CD14-positive monocyte (primary cell): Measurements from ENCODE around the gene SGSH. TPM values are rescaled to one million over a fixed set of nuclear protein-coding genes. Genes with fewer than 3 reads are reported as not detected.

Experiments
- DNase-seq, 3 donors: peaks; one replicate each; pipeline ENCODE4 v3.0.0-alpha.2; 2011 to 2022
- H2AFZ ChIP-seq: 2 replicates; pipeline ENCODE4 v1.6.0; 2012; ENCODE audit warnings: mild to moderate bottlenecking, low read depth, low read length, inconsistent platforms; ENCODE audit not compliant: insufficient read depth, poor library complexity, severe bottlenecking
- H3K27ac ChIP-seq, 2 donors: 1 replicate in 1 of 2; 2 replicates in 1 of 2; pipeline ENCODE4 v1.5.1; 2012 to 2013; ENCODE audit warnings: low read length in 2 of 2, control low read depth in 1 of 2, inconsistent platforms in 1 of 2, low read depth in 1 of 2, mild to moderate bottlenecking in 1 of 2
- H3K27me3 ChIP-seq, 2 donors: one replicate each; pipeline versions ENCODE4 v1.6.0 to v1.6.1; 2011 to 2013; ENCODE audit warnings: low read length in 2 of 2; ENCODE audit not compliant: control insufficient read depth in 2 of 2, insufficient read depth in 2 of 2
- H3K36me3 ChIP-seq, 2 donors: replicated peaks in 1 of 2; 1 replicate in 1 of 2; 2 replicates in 1 of 2; pipeline versions ENCODE4 v1.5.1 to v1.6.1; 2012 to 2013; ENCODE audit warnings: low read length in 2 of 2, control low read depth in 1 of 2, inconsistent platforms in 1 of 2, mild to moderate bottlenecking in 1 of 2; ENCODE audit not compliant: insufficient read depth in 2 of 2, control insufficient read depth in 1 of 2
- H3K4me1 ChIP-seq, 2 donors: 1 replicate in 1 of 2; 2 replicates in 1 of 2; pipeline versions ENCODE4 v1.5.1 to v1.6.1; 2012 to 2013; ENCODE audit warnings: low read length in 2 of 2, control low read depth in 1 of 2, inconsistent platforms in 1 of 2, mild to moderate bottlenecking in 1 of 2, moderate library complexity in 1 of 2; ENCODE audit not compliant: insufficient read depth in 2 of 2, control insufficient read depth in 1 of 2
- H3K4me2 ChIP-seq: replicated peaks from 2 replicates; pipeline ENCODE3; 2012; ENCODE audit warnings: low read length, moderate library complexity, mild to moderate bottlenecking; ENCODE audit not compliant: poor library complexity, severe bottlenecking; ENCODE audit errors: extremely low read depth
- H3K4me3 ChIP-seq, 3 experiments: fragments of 200-600 bp in 1 of 3; sonication (generic) in 1 of 3; replicated peaks in 1 of 3; 1 replicate in 2 of 3; 2 replicates in 1 of 3; pipeline ENCODE4 v1.5.1; 2011 to 2013; ENCODE audit warnings: low read length in 3 of 3, mild to moderate bottlenecking in 3 of 3, control low read depth in 2 of 3, low read depth in 2 of 3, inconsistent platforms in 1 of 3, moderate library complexity in 1 of 3
- H3K79me2 ChIP-seq: 2 replicates; pipeline ENCODE4 v1.6.0; 2012; ENCODE audit warnings: mild to moderate bottlenecking, control low read depth, inconsistent platforms, low read length, moderate library complexity; ENCODE audit not compliant: insufficient read depth
- H3K9ac ChIP-seq: 2 replicates; pipeline ENCODE4 v1.6.0; 2017; ENCODE audit warnings: low read length, mild to moderate bottlenecking; ENCODE audit not compliant: insufficient read depth, poor library complexity, severe bottlenecking
- H3K9me3 ChIP-seq, 2 donors: replicated peaks in 1 of 2; 1 replicate in 1 of 2; 2 replicates in 1 of 2; pipeline versions ENCODE4 v1.5.1 to v1.6.1; 2012 to 2013; ENCODE audit warnings: low read length in 2 of 2, control low read depth in 1 of 2; ENCODE audit not compliant: control insufficient read depth in 1 of 2, insufficient read depth in 1 of 2
- H4K20me1 ChIP-seq: 2 replicates; pipeline ENCODE4 v1.6.0; 2012; ENCODE audit warnings: mild to moderate bottlenecking, low read length, control low read depth, moderate library complexity; ENCODE audit not compliant: insufficient read depth
- H3K27ac Mint-ChIP-seq, 7 donors: one replicate each; pipeline ENCODE4 v1.8.0; 2020; ENCODE audit warnings: mild to moderate bottlenecking in 7 of 7, mixed read lengths in 7 of 7, moderate library complexity in 6 of 7, inconsistent platforms in 2 of 7
- H3K27me3 Mint-ChIP-seq, 3 donors: one replicate each; pipeline ENCODE4 v1.8.0; 2021 to 2022; ENCODE audit warnings: low read depth in 3 of 3, mild to moderate bottlenecking in 3 of 3, mixed read lengths in 3 of 3, moderate library complexity in 3 of 3, inconsistent platforms in 1 of 3
- H3K36me3 Mint-ChIP-seq, 2 donors: one replicate each; pipeline ENCODE4 v1.8.0; 2020; ENCODE audit warnings: mixed read lengths in 2 of 2, inconsistent platforms in 1 of 2, mild to moderate bottlenecking in 1 of 2
- H3K4me1 Mint-ChIP-seq: one replicate; pipeline ENCODE4 v1.8.0; 2020; ENCODE audit warnings: mild to moderate bottlenecking, mixed read lengths
- H3K4me3 Mint-ChIP-seq, 2 donors: one replicate each; pipeline ENCODE4 v1.8.0; 2020; ENCODE audit warnings: mild to moderate bottlenecking in 2 of 2, mixed read lengths in 2 of 2, moderate library complexity in 1 of 2
- H3K9me3 Mint-ChIP-seq, 7 donors: one replicate each; pipeline ENCODE4 v1.8.0; 2020 to 2022; ENCODE audit warnings: mixed read lengths in 7 of 7, mild to moderate bottlenecking in 6 of 7, moderate library complexity in 6 of 7, inconsistent platforms in 2 of 7
- WGBS: methylation state at CpG from one replicate; pipeline ENCODE4 v1.1.5; 2013; ENCODE audit warnings: missing lambda C conversion rate; ENCODE audit not compliant: insufficient coverage; 5-methylcytosine and 5-hydroxymethylcytosine counted together
- intact Hi-C, 2 donors: fragments of 100-400 bp; cut with micrococcal nuclease; formaldehyde crosslinking; loops; one replicate each; pipeline versions ENCODE4 v1.15.0 to v1.15.1; 2023
- polyA plus RNA-seq, 3 donors: library from polyadenylated mRNA; depleted of rRNA in 1 of 3; unstranded in 2 of 3; stranded (reverse) in 1 of 3; fragments of 300-500 nt in 2 of 3; fragments of >200 nt in 1 of 3; fragmentation: Illumina TruSeq in 2 of 3; gene quantifications; 1 replicate in 2 of 3; 2 replicates in 1 of 3; pipeline ENCODE4 v1.2.3, GENCODE V29; 2012 to 2021
- TF ChIP-seq, protein P1 (sequence below): fragments of 200-600 bp; IDR thresholded peaks from one replicate; pipeline ENCODE4 v1.8.0; 2022; ENCODE audit warnings: antibody characterized with exemption, mild to moderate bottlenecking

The SGSH gene
- polyA plus RNA-seq, 3 donors, result 21.1 to 193 (median 31.3) TPM

DNA sequence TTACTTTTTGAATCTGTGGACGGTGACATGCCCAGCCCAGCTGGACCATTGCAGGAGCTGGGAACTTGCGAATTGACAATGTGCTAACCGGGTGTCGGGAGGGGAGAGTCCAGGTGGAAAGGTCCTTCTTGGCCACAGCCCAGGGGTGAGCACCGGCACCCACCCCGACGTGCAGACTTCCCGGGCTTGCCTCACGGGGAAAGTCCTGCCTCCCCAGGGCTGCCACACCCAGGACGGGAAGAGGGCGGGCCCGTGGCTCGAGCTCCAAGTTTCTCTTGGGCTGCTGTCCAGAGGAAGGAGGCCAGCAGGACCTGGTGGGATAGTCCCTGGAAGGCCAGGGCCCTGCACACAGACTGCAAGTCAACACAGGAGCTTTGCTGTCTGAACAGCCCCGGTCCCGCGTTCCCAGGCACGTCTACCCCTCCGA is 32.6 kb downstream of the SGSH start:
- no peaks in the 10 kb centered on the region for H3K27me3 ChIP-seq
- H3K9me3 Mint-ChIP-seq, result no peaks in the 10 kb centered on the region
- TF ChIP-seq, protein P1, sequence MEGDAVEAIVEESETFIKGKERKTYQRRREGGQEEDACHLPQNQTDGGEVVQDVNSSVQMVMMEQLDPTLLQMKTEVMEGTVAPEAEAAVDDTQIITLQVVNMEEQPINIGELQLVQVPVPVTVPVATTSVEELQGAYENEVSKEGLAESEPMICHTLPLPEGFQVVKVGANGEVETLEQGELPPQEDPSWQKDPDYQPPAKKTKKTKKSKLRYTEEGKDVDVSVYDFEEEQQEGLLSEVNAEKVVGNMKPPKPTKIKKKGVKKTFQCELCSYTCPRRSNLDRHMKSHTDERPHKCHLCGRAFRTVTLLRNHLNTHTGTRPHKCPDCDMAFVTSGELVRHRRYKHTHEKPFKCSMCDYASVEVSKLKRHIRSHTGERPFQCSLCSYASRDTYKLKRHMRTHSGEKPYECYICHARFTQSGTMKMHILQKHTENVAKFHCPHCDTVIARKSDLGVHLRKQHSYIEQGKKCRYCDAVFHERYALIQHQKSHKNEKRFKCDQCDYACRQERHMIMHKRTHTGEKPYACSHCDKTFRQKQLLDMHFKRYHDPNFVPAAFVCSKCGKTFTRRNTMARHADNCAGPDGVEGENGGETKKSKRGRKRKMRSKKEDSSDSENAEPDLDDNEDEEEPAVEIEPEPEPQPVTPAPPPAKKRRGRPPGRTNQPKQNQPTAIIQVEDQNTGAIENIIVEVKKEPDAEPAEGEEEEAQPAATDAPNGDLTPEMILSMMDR, result no peak
- peaks cover 2% of the 10 kb centered on the region for H3K4me1 Mint-ChIP-seq
- H3K79me2 ChIP-seq, result no peaks in the 10 kb centered on the region
- H3K27ac ChIP-seq, result no peak overlapping the region
- H3K27me3 Mint-ChIP-seq, result peaks cover 8 to 18% (median 16%) of the 10 kb centered on the region in 3 donors
- no peaks in the 10 kb centered on the region for H3K4me1 ChIP-seq
- H3K27ac Mint-ChIP-seq, result no peak overlapping the region
- H3K4me3 ChIP-seq, result no peak overlapping the region
- no peaks in the 10 kb centered on the region for H3K9me3 ChIP-seq
- intact Hi-C loops, result no loop called here
- no peak overlapping the region for H3K4me3 Mint-ChIP-seq
- no peak overlapping the region for H3K9ac ChIP-seq
- no peak overlapping the region for H2AFZ ChIP-seq
- H3K36me3 Mint-ChIP-seq, result no peaks in the 10 kb centered on the region
- no peaks in the 10 kb centered on the region for H4K20me1 ChIP-seq
- DNase-seq, result no peak
- no peak overlapping the region for H3K4me2 ChIP-seq
- no peaks in the 10 kb centered on the region for H3K36me3 ChIP-seq
- 92% methylated on average over 13 of the region's 18 CpGs for WGBS

DNA sequence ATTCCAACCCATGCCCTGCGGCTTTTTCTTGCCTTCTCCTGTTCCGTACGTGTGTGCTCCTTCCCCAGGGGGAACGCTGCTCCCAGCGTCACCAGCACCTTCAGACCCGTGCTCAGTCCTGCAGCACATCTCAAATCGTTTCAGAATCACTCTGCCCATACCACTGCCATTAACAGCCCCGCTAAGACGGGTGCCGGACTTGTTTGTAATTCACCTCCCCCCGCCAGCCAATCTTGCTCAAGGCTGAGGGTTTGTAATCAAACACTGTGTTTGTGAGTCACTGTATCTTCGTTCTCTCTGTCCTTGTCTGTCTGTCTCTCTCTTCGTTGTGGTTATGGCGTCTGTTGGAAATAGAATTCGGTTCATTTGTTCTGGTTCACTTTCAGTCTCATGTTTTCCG is 33.0 kb downstream of the SGSH start:
- WGBS, result 89% methylated on average over 11 of the region's 16 CpGs
- Histone ChIP-seq H2AFZ (no peak overlapping the region), H3K36me3 (no peaks in the 10 kb centered on the region), H3K9me3 (no peaks in the 10 kb centered on the region), H3K27me3 (no peaks in the 10 kb centered on the region), H3K27ac (no peak overlapping the region), H3K4me1 (no peaks in the 10 kb centered on the region), H3K4me3 (no peak overlapping the region), H3K79me2 (no peaks in the 10 kb centered on the region), H4K20me1 (no peaks in the 10 kb centered on the region), H3K9ac (no peak overlapping the region), H3K4me2 (no peak overlapping the region)
- Mint-ChIP-seq H3K4me1 (peaks cover 2% of the 10 kb centered on the region), H3K27me3 (peaks cover 6 to 15% (median 11%) of the 10 kb centered on the region in 3 donors), H3K27ac (no peak overlapping the region), H3K9me3 (no peaks in the 10 kb centered on the region), H3K4me3 (no peak overlapping the region), H3K36me3 (no peaks in the 10 kb centered on the region)
- intact Hi-C loops, result no loop called here
- no peak for DNase-seq
- TF ChIP-seq, protein P1, result no peak
